ACHN (cell line): ENCODE results near the gene SMARCAD1.
"Not testable (repeated sequence)": the region's sequence is repeated elsewhere in the genome, so short reads cannot be mapped to it uniquely, and the experiment has no call there.

Experiments used
- DNase-seq: peaks from one replicate; pipeline ENCODE4 v3.0.0-alpha.2; 2015
- in situ Hi-C: cut with HindIII; loops from 2 replicates; pipeline ENCODE4 v1.10.0; 2017; ENCODE audit warnings: low sequenced_read_pairs, low pct_ligation_motif_present, low pct_unique_long_range_greater_than_20kb

Gene SMARCAD1

GRCh38 chr4:94277534-94277933 lies 69.9 kb downstream of the SMARCAD1 start:
- in situ Hi-C loops = no loop called here
- DNase-seq = no peak

- DNase-seq = no peak
- in situ Hi-C loops = no loop called here
These were observed 71.1 kb downstream of the SMARCAD1 start for GRCh38 chr4:94278781-94279180.

- DNase-seq = no peak
- in situ Hi-C loops = no loop called here
These were observed 77.2 kb downstream of the SMARCAD1 start for GRCh38 chr4:94284889-94285288.

GRCh38 chr4:94285666-94286065 lies 78.0 kb downstream of the SMARCAD1 start:
- DNase-seq = no peak
- in situ Hi-C loops = no loop called here

- in situ Hi-C loops = no loop called here
- DNase-seq = no peak
These were observed 82.6 kb downstream of the SMARCAD1 start for GRCh38 chr4:94290245-94290644.

- in situ Hi-C loops, DNase-seq: not testable (repeated sequence)
These were observed 86.3 kb downstream of the SMARCAD1 start for GRCh38 chr4:94293981-94294380.

- DNase-seq, in situ Hi-C loops: not testable (repeated sequence)
These were observed 87.8 kb downstream of the SMARCAD1 start for GRCh38 chr4:94295473-94295872.

GRCh38 chr4:94298725-94299252 lies 91.1 kb downstream of the SMARCAD1 start:
- DNase-seq = no peak
- in situ Hi-C loops = no loop called here

- in situ Hi-C loops = no loop called here
- DNase-seq = no peak
These were observed 94.5 kb downstream of the SMARCAD1 start for GRCh38 chr4:94302191-94302590.

- in situ Hi-C loops = no loop called here
- DNase-seq = peak; percentile 30
These were observed 96.8 kb downstream of the SMARCAD1 start for GRCh38 chr4:94304365-94304971.

- in situ Hi-C loops = no loop called here
- no peak for DNase-seq
These were observed 98.0 kb downstream of the SMARCAD1 start for GRCh38 chr4:94305466-94306225.

GRCh38 chr4:94306713-94307112 lies 99.0 kb downstream of the SMARCAD1 start:
- in situ Hi-C loops = no loop called here
- DNase-seq = no peak

- no peak for DNase-seq
- in situ Hi-C loops = no loop called here
These were observed 99.7 kb downstream of the SMARCAD1 start for GRCh38 chr4:94307231-94307871.

- in situ Hi-C loops, DNase-seq: not testable (repeated sequence)
These were observed 112.3 kb downstream of the SMARCAD1 start for GRCh38 chr4:94319927-94320326.

GRCh38 chr4:94325835-94326234 lies 118.2 kb downstream of the SMARCAD1 start:
- in situ Hi-C loops = no loop called here
- no peak for DNase-seq

- no peak for DNase-seq
- in situ Hi-C loops = no loop called here
These were observed 122.3 kb downstream of the SMARCAD1 start for GRCh38 chr4:94329933-94330332.

- in situ Hi-C loops = no loop called here
- DNase-seq = peak; percentile 4
These were observed 125.4 kb downstream of the SMARCAD1 start for GRCh38 chr4:94332983-94333590.

GRCh38 chr4:94333866-94334265 lies 126.2 kb downstream of the SMARCAD1 start:
- DNase-seq = no peak
- in situ Hi-C loops = no loop called here

- in situ Hi-C loops = no loop called here
- no peak for DNase-seq
These were observed 126.8 kb downstream of the SMARCAD1 start for GRCh38 chr4:94334476-94334875.
